B cell (primary cell): ENCODE measurements around the gene CNR2. TPM values are rescaled to one million over a fixed set of nuclear protein-coding genes. Genes with fewer than 3 reads are reported as not detected.
A peak's percentile ranks its signal among the peaks of the same experiment; 100 is the strongest.

Experiments
- ATAC-seq: fragments of 200-7000 bp; cut with Tn5 transposase; one replicate; pipeline ENCODE4 v1.10.0; 2021; ENCODE audit warnings: low read depth, mild to moderate bottlenecking, moderate number of reproducible peaks, moderate library complexity
- CTCF ChIA-PET: fragments of 350-600 bp; sonication (Branson Sonifier 250); formaldehyde crosslinking; loops from one replicate; lab custom pipeline; 2021; ENCODE audit warnings: antibody characterized with exemption, inconsistent platforms; lab: Charles Lee
- POLR2A ChIA-PET: fragments of 350-600 bp; sonication (Branson Sonifier 250); formaldehyde crosslinking; loops from one replicate; lab custom pipeline; 2021; ENCODE audit warnings: antibody characterized with exemption; lab: Charles Lee
- DNase-seq: peaks from one replicate; pipeline ENCODE4 v3.0.0; 2013
- H2AFZ ChIP-seq: 2 replicates; pipeline ENCODE4 v1.6.1; 2012; ENCODE audit warnings: mild to moderate bottlenecking, low read depth, low read length; ENCODE audit not compliant: insufficient read depth, poor library complexity, severe bottlenecking
- H3K27ac ChIP-seq, 2 donors: 1 replicate in 1 of 2; 2 replicates in 1 of 2; pipeline ENCODE4 v1.5.1; 2012 to 2013; ENCODE audit warnings: low read length in 2 of 2, mild to moderate bottlenecking in 2 of 2, moderate library complexity in 1 of 2
- H3K27me3 ChIP-seq, 4 experiments: fragments of 200-600 bp in 1 of 4; sonication (generic) in 1 of 4; replicated peaks in 1 of 4; 1 replicate in 2 of 4; 2 replicates in 2 of 4; pipeline versions ENCODE4 v1.6.1 to v1.7.0; 2013 to 2016; ENCODE audit warnings: low read length in 3 of 4, mild to moderate bottlenecking in 2 of 4, mixed read lengths in 1 of 4, moderate library complexity in 1 of 4; ENCODE audit not compliant: insufficient read depth in 4 of 4, control insufficient read depth in 3 of 4; ENCODE audit errors: control extremely low read depth in 1 of 4
- H3K36me3 ChIP-seq, 2 experiments: replicated peaks in 1 of 2; 1 replicate in 1 of 2; 2 replicates in 1 of 2; pipeline versions ENCODE4 v1.6.1 to v1.7.1; 2013; ENCODE audit warnings: low read length in 1 of 2; ENCODE audit not compliant: insufficient read depth in 2 of 2, control insufficient read depth in 1 of 2; ENCODE audit errors: control extremely low read depth in 1 of 2, extremely low read depth in 1 of 2
- H3K4me1 ChIP-seq, 2 donors: fragments of 200-600 bp in 1 of 2; sonication (generic) in 1 of 2; 1 replicate in 1 of 2; 2 replicates in 1 of 2; pipeline versions ENCODE4 v1.5.1 to v1.6.1; 2013 to 2017; ENCODE audit warnings: low read length in 2 of 2; ENCODE audit not compliant: control insufficient read depth in 2 of 2, insufficient read depth in 2 of 2
- H3K4me2 ChIP-seq: replicated peaks from 2 replicates; pipeline ENCODE3; 2012; ENCODE audit warnings: mild to moderate bottlenecking, low read depth, low read length; ENCODE audit not compliant: poor library complexity, severe bottlenecking
- H3K4me3 ChIP-seq, 5 experiments: fragments of 200-600 bp in 1 of 5; sonication (generic) in 1 of 5; 1 replicate in 3 of 5; 2 replicates in 2 of 5; pipeline versions ENCODE4 v1.5.1 to v1.7.0; 2011 to 2016; ENCODE audit warnings: low read length in 4 of 5, mild to moderate bottlenecking in 4 of 5, low read depth in 2 of 5, control low read depth in 1 of 5, moderate library complexity in 1 of 5; ENCODE audit not compliant: insufficient read depth in 1 of 5; ENCODE audit errors: control extremely low read depth in 1 of 5, extremely low read depth in 1 of 5
- H3K79me2 ChIP-seq: fragments of 200-600 bp; sonication (generic); one replicate; pipeline ENCODE4 v1.6.0; 2016; ENCODE audit warnings: low read length; ENCODE audit not compliant: control insufficient read depth, insufficient read depth
- H3K9ac ChIP-seq: fragments of 200-600 bp; sonication (generic); 2 replicates; pipeline ENCODE4 v1.6.1; 2017; ENCODE audit warnings: mild to moderate bottlenecking, low read length, moderate library complexity
- H3K9me3 ChIP-seq, 3 donors: one replicate each; pipeline versions ENCODE4 v1.6.1 to v1.7.1; 2013; ENCODE audit warnings: low read length in 2 of 3; ENCODE audit not compliant: control insufficient read depth in 2 of 3, insufficient read depth in 1 of 3; ENCODE audit errors: control extremely low read depth in 1 of 3
- H4K20me1 ChIP-seq: 2 replicates; pipeline ENCODE4 v1.6.0; 2012; ENCODE audit warnings: mild to moderate bottlenecking, low read length; ENCODE audit not compliant: insufficient read depth, control insufficient read depth, poor library complexity, severe bottlenecking
- H3K27ac Mint-ChIP-seq: one replicate; pipeline ENCODE4 v1.8.0; 2021; ENCODE audit warnings: mixed read lengths
- H3K27me3 Mint-ChIP-seq: one replicate; pipeline ENCODE4 v1.8.0; 2021; ENCODE audit warnings: mixed read lengths
- H3K4me1 Mint-ChIP-seq: one replicate; pipeline ENCODE4 v1.8.0; 2021; ENCODE audit warnings: mixed read lengths
- H3K4me3 Mint-ChIP-seq: one replicate; pipeline ENCODE4 v1.8.0; 2021; ENCODE audit warnings: mixed read lengths
- H3K9me3 Mint-ChIP-seq: one replicate; pipeline ENCODE4 v1.8.0; 2022; ENCODE audit warnings: mixed read lengths; ENCODE audit not compliant: insufficient read depth
- EZH2 ChIP-seq: IDR thresholded peaks from 2 replicates; pipeline ENCODE4 v1.6.1; 2012; ENCODE audit warnings: borderline replicate concordance, low read depth, mild to moderate bottlenecking, moderate library complexity, low read length; ENCODE audit not compliant: insufficient read depth, poor library complexity, severe bottlenecking
- WGBS: methylation state at CpG from one replicate; pipeline ENCODE4 v1.1.5; 2013; ENCODE audit warnings: missing lambda C conversion rate; ENCODE audit not compliant: insufficient coverage; 5-methylcytosine and 5-hydroxymethylcytosine counted together
- intact Hi-C: fragments of 100-400 bp; cut with micrococcal nuclease; formaldehyde crosslinking; loops from one replicate; pipeline ENCODE4 v1.10.0; 2022
- polyA minus RNA-seq: library from RNA; depleted of rRNA, polyadenylated mRNA; stranded (reverse); fragments of >200 nt; gene quantifications from 2 replicates; pipeline ENCODE4 v1.2.3, GENCODE V29; 2012
- polyA plus RNA-seq: library from polyadenylated mRNA; depleted of rRNA; stranded (reverse); fragments of >200 nt; gene quantifications from 2 replicates; pipeline ENCODE4 v1.2.3, GENCODE V29; 2012
- total RNA-seq, 2 donors: library from RNA; stranded (reverse); fragments of 120-200 nt in 1 of 2; gene quantifications; 1 replicate in 1 of 2; 2 replicates in 1 of 2; pipeline versions ENCODE4 v1.2.3 to v1.2.4, GENCODE V29; 2013 to 2022
- TF ChIP-seq, protein P1 (sequence below): fragments of 200-600 bp; IDR thresholded peaks from one replicate; pipeline ENCODE4 v1.8.0; 2022; ENCODE audit warnings: antibody characterized with exemption, mild to moderate bottlenecking

Gene CNR2
- total RNA-seq = 45.6 and 47.4 TPM in 2 replicates
- total RNA-seq (2013) = 55.0 TPM
- polyA plus RNA-seq = 45.5 and 63.4 TPM in 2 replicates
- 52.6 and 76.0 TPM in 2 replicates for polyA minus RNA-seq

DNA sequence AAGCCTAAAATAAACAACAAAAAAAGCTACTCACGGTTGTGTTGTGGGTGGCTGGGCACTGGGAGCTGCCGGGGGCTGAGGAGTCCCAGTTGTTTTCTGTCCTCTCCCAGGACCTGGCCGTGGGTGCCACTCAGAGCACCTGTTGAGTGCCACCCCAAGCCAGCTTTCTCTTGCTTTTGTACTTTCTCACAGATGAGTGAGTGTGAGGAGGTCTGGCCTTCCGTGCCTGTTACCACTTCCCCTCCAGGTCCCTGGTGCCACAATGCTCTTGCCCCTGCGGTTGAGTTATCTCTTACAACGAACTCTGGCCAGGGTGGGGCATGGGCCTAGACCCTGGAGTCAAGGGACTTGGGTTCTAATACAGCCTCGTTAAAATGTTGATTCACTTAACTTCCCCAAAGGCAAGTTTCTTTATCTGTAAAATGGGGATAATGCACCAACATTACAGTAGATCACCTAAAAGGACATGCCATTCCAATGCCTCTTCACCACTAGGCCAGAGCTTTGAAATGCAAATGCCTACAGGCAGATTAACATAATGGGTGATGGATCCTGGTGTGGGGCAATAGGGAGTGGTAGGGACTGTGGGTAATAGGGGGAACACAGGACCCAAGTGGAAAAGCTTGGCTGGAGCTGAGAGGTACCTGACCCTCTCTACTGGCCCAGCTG lies at the start of gene CNR2:
CNR2 (minus strand) TSS at position 151 of the 669 bp plus-strand sequence. CDS start 37,745 bp downstream, outside the sequence.
- Histone ChIP-seq H3K4me2 (peak within 1 kb of the TSS; percentile 84), H3K9me3 (peaks cover 0 to 3% (median 0%) of the 10 kb centered on the region in 3 donors), H4K20me1 (peaks cover 15% of the 10 kb centered on the region), H3K27me3 (no peaks in the 10 kb centered on the region), H3K4me3 (peak within 1 kb of the TSS; percentile 65 to 94 (median 77)), H2AFZ (peak within 1 kb of the TSS; percentile 5), H3K36me3 (peaks cover 0 to 20% of the 10 kb centered on the region in 2 experiments), H3K4me1 (peaks cover 67 to 81% of the 10 kb centered on the region in 2 donors), H3K79me2 (peaks cover 57% of the 10 kb centered on the region), H3K27ac (peak within 1 kb of the TSS; percentile 83 to 93), H3K9ac (peak within 1 kb of the TSS; percentile 88)
- DNase-seq = peak; percentile 89
- peak; percentile 60 for ATAC-seq
- ChIA-PET CTCF (interaction anchor here (0.6 to 1.9 kb wide), 17 partner anchors 9 to 221 kb away, joined by 3 to 26 read pairs (median 4); partner anchors contain the start of gene PITHD1), POLR2A (interaction anchor here (0.5 to 7.1 kb wide), 16 partner anchors 10 to 263 kb away, joined by 3 to 81 read pairs (median 4); partner anchors contain the start of genes GALE, LYPLA2, PITHD1 and PNRC2)
- intact Hi-C loops = loop anchor here (1.0 to 5.0 kb wide), 4 partner anchors 17 to 356 kb away; partner anchors contain the start of genes ID3 and PNRC2
- Mint-ChIP-seq H3K27me3 (no peaks in the 10 kb centered on the region), H3K4me1 (peaks cover 79% of the 10 kb centered on the region), H3K4me3 (peak within 1 kb of the TSS; percentile 99), H3K9me3 (no peaks in the 10 kb centered on the region), H3K27ac (peak within 1 kb of the TSS; percentile 99)
- no peak for TF ChIP-seq EZH2
- TF ChIP-seq, protein P1, sequence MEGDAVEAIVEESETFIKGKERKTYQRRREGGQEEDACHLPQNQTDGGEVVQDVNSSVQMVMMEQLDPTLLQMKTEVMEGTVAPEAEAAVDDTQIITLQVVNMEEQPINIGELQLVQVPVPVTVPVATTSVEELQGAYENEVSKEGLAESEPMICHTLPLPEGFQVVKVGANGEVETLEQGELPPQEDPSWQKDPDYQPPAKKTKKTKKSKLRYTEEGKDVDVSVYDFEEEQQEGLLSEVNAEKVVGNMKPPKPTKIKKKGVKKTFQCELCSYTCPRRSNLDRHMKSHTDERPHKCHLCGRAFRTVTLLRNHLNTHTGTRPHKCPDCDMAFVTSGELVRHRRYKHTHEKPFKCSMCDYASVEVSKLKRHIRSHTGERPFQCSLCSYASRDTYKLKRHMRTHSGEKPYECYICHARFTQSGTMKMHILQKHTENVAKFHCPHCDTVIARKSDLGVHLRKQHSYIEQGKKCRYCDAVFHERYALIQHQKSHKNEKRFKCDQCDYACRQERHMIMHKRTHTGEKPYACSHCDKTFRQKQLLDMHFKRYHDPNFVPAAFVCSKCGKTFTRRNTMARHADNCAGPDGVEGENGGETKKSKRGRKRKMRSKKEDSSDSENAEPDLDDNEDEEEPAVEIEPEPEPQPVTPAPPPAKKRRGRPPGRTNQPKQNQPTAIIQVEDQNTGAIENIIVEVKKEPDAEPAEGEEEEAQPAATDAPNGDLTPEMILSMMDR = no peak
- 0% methylated on average over 3 of the region's 7 CpGs for WGBS
